ENCODE measurements around the gene SMYD3.
"Not testable (repeated sequence)": the region's sequence is repeated elsewhere in the genome, so short reads cannot be mapped to it uniquely, and the experiment has no call there.

Gene SMYD3

DNA sequence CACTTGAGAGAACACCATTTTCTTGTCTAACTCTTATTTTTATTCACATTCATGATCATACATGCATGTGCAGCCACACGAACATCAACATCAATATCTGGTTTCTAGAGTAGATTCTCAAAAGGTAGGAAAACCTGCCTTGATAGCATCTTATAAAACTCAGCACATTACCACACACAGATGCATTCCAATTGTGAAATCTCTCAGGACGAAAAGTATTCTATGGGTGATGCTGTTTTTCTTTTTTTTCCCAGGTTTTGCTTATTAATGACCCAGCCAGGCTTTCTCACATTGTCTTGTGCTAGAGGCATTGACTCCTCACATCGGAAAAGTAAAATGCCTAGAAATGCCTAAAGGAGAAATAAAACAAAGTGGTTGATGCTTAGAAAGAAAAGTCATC lies 789.5 kb downstream of the SMYD3 start:
- Mint-ChIP-seq H3K27me3 (ENCODE audit: low read depth, poor library complexity) (peaks cover 13% of the 10 kb centered on the region), H3K4me1 (peaks cover 17% of the 10 kb centered on the region), H3K36me3 (ENCODE audit: low read depth) (no peaks in the 10 kb centered on the region), H3K4me3 (no peak overlapping the region), H3K9me3 (no peaks in the 10 kb centered on the region), H3K27ac (no peak overlapping the region)
- TF ChIP-seq, protein P1, sequence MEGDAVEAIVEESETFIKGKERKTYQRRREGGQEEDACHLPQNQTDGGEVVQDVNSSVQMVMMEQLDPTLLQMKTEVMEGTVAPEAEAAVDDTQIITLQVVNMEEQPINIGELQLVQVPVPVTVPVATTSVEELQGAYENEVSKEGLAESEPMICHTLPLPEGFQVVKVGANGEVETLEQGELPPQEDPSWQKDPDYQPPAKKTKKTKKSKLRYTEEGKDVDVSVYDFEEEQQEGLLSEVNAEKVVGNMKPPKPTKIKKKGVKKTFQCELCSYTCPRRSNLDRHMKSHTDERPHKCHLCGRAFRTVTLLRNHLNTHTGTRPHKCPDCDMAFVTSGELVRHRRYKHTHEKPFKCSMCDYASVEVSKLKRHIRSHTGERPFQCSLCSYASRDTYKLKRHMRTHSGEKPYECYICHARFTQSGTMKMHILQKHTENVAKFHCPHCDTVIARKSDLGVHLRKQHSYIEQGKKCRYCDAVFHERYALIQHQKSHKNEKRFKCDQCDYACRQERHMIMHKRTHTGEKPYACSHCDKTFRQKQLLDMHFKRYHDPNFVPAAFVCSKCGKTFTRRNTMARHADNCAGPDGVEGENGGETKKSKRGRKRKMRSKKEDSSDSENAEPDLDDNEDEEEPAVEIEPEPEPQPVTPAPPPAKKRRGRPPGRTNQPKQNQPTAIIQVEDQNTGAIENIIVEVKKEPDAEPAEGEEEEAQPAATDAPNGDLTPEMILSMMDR (IDR thresholded peaks at IDR 0.05), result no peak
- DNase-seq, result no peak

GRCh38 chr1:245716561-245716960 lies 790.5 kb downstream of the SMYD3 start:
- Mint-ChIP-seq H3K9me3 (no peaks in the 10 kb centered on the region), H3K27me3 (ENCODE audit: low read depth, poor library complexity) (peaks cover 13% of the 10 kb centered on the region), H3K36me3 (ENCODE audit: low read depth) (peaks cover 6% of the 10 kb centered on the region), H3K27ac (no peak overlapping the region), H3K4me3 (no peak overlapping the region), H3K4me1 (peaks cover 22% of the 10 kb centered on the region)
- TF ChIP-seq, protein P1 (IDR thresholded peaks at IDR 0.05), result no peak
- DNase-seq, result no peak

- Mint-ChIP-seq H3K4me3 (no peak overlapping the region), H3K27ac (no peak overlapping the region), H3K36me3 (ENCODE audit: low read depth) (peaks cover 6% of the 10 kb centered on the region), H3K27me3 (ENCODE audit: low read depth, poor library complexity) (peaks cover 13% of the 10 kb centered on the region), H3K9me3 (no peaks in the 10 kb centered on the region), H3K4me1 (peaks cover 22% of the 10 kb centered on the region)
- no peak for DNase-seq
- TF ChIP-seq, protein P1 (IDR thresholded peaks at IDR 0.05), result no peak
Observed at GRCh38 chr1:245715970-245716369, 791.1 kb downstream of the SMYD3 start.

GRCh38 chr1:245715291-245715701 lies 791.8 kb downstream of the SMYD3 start:
- H3K9me3 Mint-ChIP-seq, result no peaks in the 10 kb centered on the region
- DNase-seq, result no peak
- peaks cover 22% of the 10 kb centered on the region for H3K4me1 Mint-ChIP-seq
- peaks cover 13% of the 10 kb centered on the region for H3K27me3 Mint-ChIP-seq (ENCODE audit: low read depth, poor library complexity)
- TF ChIP-seq, protein P1 (IDR thresholded peaks at IDR 0.05), result no peak
- peak overlapping the region; percentile 73 for H3K27ac Mint-ChIP-seq
- H3K4me3 Mint-ChIP-seq, result no peak overlapping the region
- H3K36me3 Mint-ChIP-seq (ENCODE audit: low read depth), result peaks cover 6% of the 10 kb centered on the region

GRCh38 chr1:245714027-245714426 lies 793.1 kb downstream of the SMYD3 start:
- Mint-ChIP-seq H3K4me1 (peaks cover 26% of the 10 kb centered on the region), H3K27me3 (ENCODE audit: low read depth, poor library complexity) (peaks cover 13% of the 10 kb centered on the region)
- not testable (repeated sequence) for H3K9me3 Mint-ChIP-seq; H3K36me3 Mint-ChIP-seq (ENCODE audit: low read depth); H3K27ac Mint-ChIP-seq; H3K4me3 Mint-ChIP-seq; DNase-seq

DNA sequence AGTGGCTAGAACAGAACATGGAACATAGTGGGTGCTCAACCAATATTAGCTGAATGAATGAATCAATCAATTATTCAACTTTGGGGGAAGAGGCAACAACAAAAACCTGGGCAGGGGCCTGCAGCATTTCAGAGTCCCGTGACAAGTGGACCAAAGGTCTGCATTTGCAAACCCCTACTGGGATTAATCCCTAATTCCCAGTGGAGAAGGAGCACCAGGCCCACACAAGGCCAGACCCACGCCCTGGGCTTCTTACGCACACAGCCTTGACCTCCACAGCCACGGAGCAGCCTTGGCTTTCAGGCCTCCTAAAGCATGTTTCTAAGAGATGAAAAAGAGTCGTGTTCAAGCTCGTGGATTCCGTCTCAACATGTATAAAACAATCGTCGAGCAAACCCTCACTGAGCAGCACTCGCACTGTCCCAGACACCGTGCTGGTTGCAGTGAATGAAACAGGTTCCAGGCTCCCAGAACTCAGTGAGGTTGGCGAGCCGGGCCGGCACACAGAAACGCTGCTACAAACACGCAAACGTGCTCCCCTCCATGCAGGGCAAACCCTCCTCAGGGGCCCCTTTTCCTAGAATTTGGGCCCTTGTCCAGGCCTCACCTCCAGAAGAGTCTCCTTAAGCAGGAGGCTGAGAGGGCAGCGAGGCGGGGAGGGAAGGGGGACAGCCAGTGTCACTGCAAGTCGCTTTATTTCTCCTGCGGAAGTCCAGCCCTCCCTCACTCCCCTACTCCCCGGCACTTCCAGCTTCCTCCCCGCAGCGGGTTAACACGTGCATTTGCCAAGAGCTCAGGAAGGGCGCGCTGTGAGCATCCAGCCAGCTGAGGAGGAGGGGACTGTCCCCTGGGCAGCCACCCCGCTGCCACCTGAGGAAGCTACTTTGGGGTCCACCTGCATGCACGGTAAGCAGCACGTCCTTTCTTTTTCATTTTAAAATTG lies 795.8 kb downstream of the SMYD3 start:
- Mint-ChIP-seq H3K27me3 (ENCODE audit: low read depth, poor library complexity) (peaks cover 13% of the 10 kb centered on the region), H3K36me3 (ENCODE audit: low read depth) (peaks cover 10% of the 10 kb centered on the region), H3K27ac (no peak overlapping the region), H3K4me1 (peaks cover 27% of the 10 kb centered on the region), H3K4me3 (no peak overlapping the region), H3K9me3 (no peaks in the 10 kb centered on the region)
- TF ChIP-seq, protein P1 (IDR thresholded peaks at IDR 0.05), result no peak
- DNase-seq, result no peak

Data from nephron progenitor cell (in vitro differentiated cells).